Keratinocyte (primary cell): ENCODE measurements around the gene ATXN10.

ENCODE experiments used
- EZH2 ChIP-seq: IDR thresholded peaks from one replicate; pipeline ENCODE4 v1.6.1; 2012; ENCODE audit warnings: inconsistent platforms, mild to moderate bottlenecking, low read length, moderate library complexity
- TF ChIP-seq, protein P1 (sequence below), 3 experiments: IDR thresholded peaks in 1 of 3; conservative IDR thresholded peaks in 1 of 3; optimal IDR thresholded peaks in 1 of 3; 2 replicates in 2 of 3; 3 replicates in 1 of 3; pipeline versions ENCODE3 to v1.5.1; 2011; ENCODE audit warnings: low read length in 3 of 3, mild to moderate bottlenecking in 3 of 3, moderate library complexity in 2 of 3, control low read depth in 1 of 3, inconsistent platforms in 1 of 3; ENCODE audit not compliant: insufficient read depth in 2 of 3; ENCODE audit errors: extremely low read depth in 1 of 3

DNA sequence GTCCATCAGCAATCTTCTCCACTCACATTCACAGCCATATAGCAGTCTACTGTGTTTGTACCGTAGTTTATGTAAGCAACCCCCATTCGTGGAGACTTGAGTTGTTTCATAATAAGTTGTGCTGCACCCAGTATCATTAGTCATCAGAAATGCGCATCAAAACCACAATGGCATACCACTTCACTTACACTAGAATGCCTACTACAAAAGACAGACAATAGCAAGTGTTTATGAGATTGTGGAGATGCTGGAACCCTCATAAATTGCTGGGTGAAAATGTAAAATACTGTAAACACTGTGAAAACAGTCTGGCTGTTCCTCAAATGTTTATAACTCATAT is 133.3 kb downstream of the ATXN10 start:
- TF ChIP-seq, protein P1, sequence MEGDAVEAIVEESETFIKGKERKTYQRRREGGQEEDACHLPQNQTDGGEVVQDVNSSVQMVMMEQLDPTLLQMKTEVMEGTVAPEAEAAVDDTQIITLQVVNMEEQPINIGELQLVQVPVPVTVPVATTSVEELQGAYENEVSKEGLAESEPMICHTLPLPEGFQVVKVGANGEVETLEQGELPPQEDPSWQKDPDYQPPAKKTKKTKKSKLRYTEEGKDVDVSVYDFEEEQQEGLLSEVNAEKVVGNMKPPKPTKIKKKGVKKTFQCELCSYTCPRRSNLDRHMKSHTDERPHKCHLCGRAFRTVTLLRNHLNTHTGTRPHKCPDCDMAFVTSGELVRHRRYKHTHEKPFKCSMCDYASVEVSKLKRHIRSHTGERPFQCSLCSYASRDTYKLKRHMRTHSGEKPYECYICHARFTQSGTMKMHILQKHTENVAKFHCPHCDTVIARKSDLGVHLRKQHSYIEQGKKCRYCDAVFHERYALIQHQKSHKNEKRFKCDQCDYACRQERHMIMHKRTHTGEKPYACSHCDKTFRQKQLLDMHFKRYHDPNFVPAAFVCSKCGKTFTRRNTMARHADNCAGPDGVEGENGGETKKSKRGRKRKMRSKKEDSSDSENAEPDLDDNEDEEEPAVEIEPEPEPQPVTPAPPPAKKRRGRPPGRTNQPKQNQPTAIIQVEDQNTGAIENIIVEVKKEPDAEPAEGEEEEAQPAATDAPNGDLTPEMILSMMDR (optimal IDR thresholded peaks at IDR 0.05 in 1 of 3, IDR thresholded peaks at IDR 0.05 in 1 of 3, conservative IDR thresholded peaks at IDR 0.05 in 1 of 3; ENCODE audit: extremely low read depth in 1 of 3, insufficient read depth in 2 of 3, low read length in 3 of 3): no peak
- TF ChIP-seq EZH2: no peak
